ENCODE results near the gene TTC12. TPM values are rescaled to one million over a fixed set of nuclear protein-coding genes. Genes with fewer than 3 reads are reported as not detected.

Gene TTC12
- total and polyA plus RNA-seq, 2 donors (not counting 1 experiment from before 2014, with no cell fraction given): 9.0 to 47.3 TPM

- 95% methylated on average over 8 of the region's 10 CpGs for WGBS (ENCODE audit: insufficient coverage)
- H3K4me1 Mint-ChIP-seq: no peaks in the 10 kb centered on the region
- no peaks in the 10 kb centered on the region for H3K4me1 ChIP-seq (ENCODE audit: control insufficient read depth in 2 of 2, insufficient read depth in 2 of 2, low read length in 2 of 2)
- H3K27me3 ChIP-seq (replicated peaks in 1 of 4; ENCODE audit: control extremely low read depth in 1 of 4, control insufficient read depth in 3 of 4, insufficient read depth in 4 of 4, low read length in 3 of 4): no peaks in the 10 kb centered on the region
- TF ChIP-seq CTCF (IDR thresholded peaks at IDR 0.05) (no peak), EZH2 (IDR thresholded peaks at IDR 0.05; ENCODE audit: borderline replicate concordance, insufficient read depth, low read depth, low read length, poor library complexity, severe bottlenecking) (no peak)
- ATAC-seq (ENCODE audit: low read depth) (no peak), DNase-seq (no peak)
- H4K20me1 ChIP-seq (ENCODE audit: control insufficient read depth, insufficient read depth, low read length, poor library complexity, severe bottlenecking): no peaks in the 10 kb centered on the region
- H3K4me3 Mint-ChIP-seq: no peak overlapping the region
- intact Hi-C loops (cut with micrococcal nuclease): no loop called here
- H3K4me2 ChIP-seq (replicated peaks; ENCODE audit: low read depth, low read length, poor library complexity, severe bottlenecking): no peak overlapping the region
- no peaks in the 10 kb centered on the region for H3K79me2 ChIP-seq (ENCODE audit: control insufficient read depth, insufficient read depth, low read length)
- H3K36me3 ChIP-seq (replicated peaks in 1 of 2; ENCODE audit: control extremely low read depth in 1 of 2, control insufficient read depth in 1 of 2, extremely low read depth in 1 of 2, insufficient read depth in 2 of 2, low read length in 1 of 2): no peaks in the 10 kb centered on the region
- no peak overlapping the region for H3K27ac ChIP-seq (ENCODE audit: low read length in 2 of 2)
- no peak overlapping the region for H3K4me3 ChIP-seq (ENCODE audit: control extremely low read depth in 1 of 5, extremely low read depth in 1 of 5, insufficient read depth in 1 of 5, low read depth in 2 of 5, low read length in 4 of 5)
- ChIA-PET POLR2A (no interaction called here), CTCF (no interaction called here)
- H3K9me3 ChIP-seq (ENCODE audit: control extremely low read depth in 1 of 3, control insufficient read depth in 2 of 3, insufficient read depth in 1 of 3, low read length in 2 of 3): no peaks in the 10 kb centered on the region
- H2AFZ ChIP-seq (ENCODE audit: insufficient read depth, low read depth, low read length, poor library complexity, severe bottlenecking): no peak overlapping the region
- no peak overlapping the region for H3K27ac Mint-ChIP-seq
- H3K9ac ChIP-seq (ENCODE audit: low read length): no peak overlapping the region
- no peaks in the 10 kb centered on the region for H3K9me3 Mint-ChIP-seq (ENCODE audit: insufficient read depth)
- H3K27me3 Mint-ChIP-seq: peaks cover 7% of the 10 kb centered on the region
Measured at GRCh38 chr11:113273720-113274119, 40.7 kb upstream of the TTC12 start.

DNA sequence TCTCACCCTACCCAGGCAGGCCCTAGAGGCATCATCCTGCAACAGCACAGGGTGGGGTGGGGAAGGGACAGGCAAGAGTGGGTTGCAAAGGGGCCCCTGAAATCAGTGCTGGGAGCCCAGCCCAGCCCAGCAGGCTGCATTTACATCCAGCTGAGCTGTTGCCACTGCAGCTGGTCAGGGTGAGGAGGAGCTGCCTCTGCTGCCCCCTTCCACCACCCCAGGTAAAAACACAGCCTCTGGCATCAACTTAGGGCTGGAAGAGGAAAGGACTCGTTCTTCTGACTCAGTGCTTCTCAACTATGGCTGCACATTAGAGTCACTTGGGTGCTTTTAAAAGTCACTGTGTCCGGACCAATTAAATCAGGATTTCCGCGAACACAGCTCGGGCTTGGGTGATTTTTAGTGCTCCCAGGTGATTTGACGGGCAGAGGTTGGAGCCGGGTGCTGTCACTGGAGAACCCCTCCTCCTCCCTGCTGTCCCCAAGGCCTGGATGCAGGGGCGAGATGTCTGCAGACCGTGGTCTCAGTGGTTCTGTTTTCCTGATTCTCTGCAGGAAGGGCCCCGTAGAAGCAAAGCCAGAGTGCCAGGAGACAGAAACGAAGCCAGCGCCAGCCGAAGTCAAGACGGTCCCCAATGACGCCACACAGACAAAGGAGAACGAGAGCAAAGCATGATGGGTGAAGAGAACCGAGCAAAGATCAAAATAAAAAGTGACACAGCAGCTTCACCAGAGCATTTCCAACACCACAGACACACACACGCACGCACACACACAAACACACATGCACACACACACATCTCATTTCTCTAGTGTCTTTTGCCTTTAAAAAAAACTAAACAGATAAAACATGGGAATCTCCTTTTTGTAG lies 39.4 kb upstream of the TTC12 start:
- H3K27me3 Mint-ChIP-seq: peaks cover 6% of the 10 kb centered on the region
- intact Hi-C loops (cut with micrococcal nuclease): no loop called here
- Histone ChIP-seq H3K4me1 (ENCODE audit: control insufficient read depth in 2 of 2, insufficient read depth in 2 of 2, low read length in 2 of 2) (no peaks in the 10 kb centered on the region), H3K4me3 (ENCODE audit: control extremely low read depth in 1 of 5, extremely low read depth in 1 of 5, insufficient read depth in 1 of 5, low read depth in 2 of 5, low read length in 4 of 5) (no peak overlapping the region), H3K4me2 (replicated peaks; ENCODE audit: low read depth, low read length, poor library complexity, severe bottlenecking) (no peak overlapping the region), H3K36me3 (replicated peaks in 1 of 2; ENCODE audit: control extremely low read depth in 1 of 2, control insufficient read depth in 1 of 2, extremely low read depth in 1 of 2, insufficient read depth in 2 of 2, low read length in 1 of 2) (no peaks in the 10 kb centered on the region), H3K9ac (ENCODE audit: low read length) (no peak overlapping the region), H4K20me1 (ENCODE audit: control insufficient read depth, insufficient read depth, low read length, poor library complexity, severe bottlenecking) (no peaks in the 10 kb centered on the region), H3K27me3 (replicated peaks in 1 of 4; ENCODE audit: control extremely low read depth in 1 of 4, control insufficient read depth in 3 of 4, insufficient read depth in 4 of 4, low read length in 3 of 4) (no peaks in the 10 kb centered on the region), H2AFZ (ENCODE audit: insufficient read depth, low read depth, low read length, poor library complexity, severe bottlenecking) (no peak overlapping the region), H3K9me3 (ENCODE audit: control extremely low read depth in 1 of 3, control insufficient read depth in 2 of 3, insufficient read depth in 1 of 3, low read length in 2 of 3) (no peaks in the 10 kb centered on the region), H3K79me2 (ENCODE audit: control insufficient read depth, insufficient read depth, low read length) (no peaks in the 10 kb centered on the region), H3K27ac (ENCODE audit: low read length in 2 of 2) (no peak overlapping the region)
- CTCF ChIA-PET: no interaction called here
- 83% methylated on average over 16 of the region's 19 CpGs for WGBS (ENCODE audit: insufficient coverage)
- POLR2A ChIA-PET: no interaction called here
- TF ChIP-seq CTCF (IDR thresholded peaks at IDR 0.05): no peak
- no peak for TF ChIP-seq EZH2 (IDR thresholded peaks at IDR 0.05; ENCODE audit: borderline replicate concordance, insufficient read depth, low read depth, low read length, poor library complexity, severe bottlenecking)
- no peaks in the 10 kb centered on the region for H3K4me1 Mint-ChIP-seq
- ATAC-seq (ENCODE audit: low read depth) (no peak), DNase-seq (no peak)
- no peak overlapping the region for H3K27ac Mint-ChIP-seq
- H3K9me3 Mint-ChIP-seq (ENCODE audit: insufficient read depth): no peaks in the 10 kb centered on the region
- no peak overlapping the region for H3K4me3 Mint-ChIP-seq

All from B cell (primary cell).